Measurements from ENCODE around the gene ZNF773. TPM values are rescaled to one million over a fixed set of nuclear protein-coding genes. Genes with fewer than 3 reads are reported as not detected.
"Not testable (repeated sequence)": the region's sequence is repeated elsewhere in the genome, so short reads cannot be mapped to it uniquely, and the experiment has no call there.

The ZNF773 gene
- total RNA-seq, 4 donors from 2014 or later, result 6.3 to 10.7 (median 9.7) TPM

DNA sequence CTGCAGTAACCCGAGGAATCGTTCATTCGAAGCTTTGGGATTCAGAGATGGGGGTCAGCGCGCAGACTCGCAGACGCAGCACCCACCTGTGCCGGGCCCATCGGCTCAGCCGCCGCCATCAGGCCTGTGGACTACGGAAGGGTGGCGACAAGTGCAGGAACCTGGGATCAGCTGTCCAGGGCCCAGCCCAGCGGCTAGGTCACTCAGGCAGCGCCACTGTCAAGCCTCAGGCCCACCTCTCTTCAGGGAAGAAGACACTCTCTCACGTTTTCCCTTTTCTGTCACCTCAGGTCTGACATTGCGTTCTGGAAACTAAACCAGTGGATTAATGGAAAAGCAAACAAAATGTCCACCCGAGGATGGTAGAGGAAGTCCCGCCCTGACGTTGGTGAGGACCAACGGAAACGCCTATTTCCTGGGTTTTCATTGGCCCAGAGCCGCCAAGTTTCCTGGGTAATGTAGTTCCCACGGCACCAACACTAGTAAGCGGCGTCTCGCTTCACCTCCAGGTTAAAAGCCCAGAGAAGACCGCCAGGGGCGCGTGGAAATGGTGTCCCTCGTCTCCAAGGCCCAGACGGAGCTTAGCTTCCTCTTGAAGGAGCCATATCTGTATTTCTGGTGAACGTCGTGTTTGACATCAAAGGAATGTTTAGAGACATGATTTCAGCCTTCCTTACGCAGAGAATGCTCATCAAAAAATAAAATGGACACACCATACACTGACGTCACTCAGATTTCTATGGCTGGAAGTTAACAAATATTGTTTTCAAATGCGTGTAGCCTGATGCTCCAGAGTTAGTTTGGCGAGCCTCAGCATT lies 22.3 kb upstream of the ZNF773 start, which contains the start of gene ZNF772:
TSS of gene ZNF772 (minus strand) at position 376 of the 818 bp plus-strand sequence. CDS start at position 119, 257 bp downstream.
- H3K36me3 ChIP-seq, result peaks cover 0 to 36% (median 0%) of the 10 kb centered on the region in 3 donors
- no peaks in the 10 kb centered on the region for H3K27me3 ChIP-seq
- H3K4me3 ChIP-seq, result peak within 1 kb of the TSS; percentile 56 to 72 (median 67)
- peak within 1 kb of the TSS; percentile 49 to 81 (median 64) for H3K27ac ChIP-seq
- no peak for TF ChIP-seq POLR2A (IDR thresholded peaks at IDR 0.05)
- TF ChIP-seq, protein P1, sequence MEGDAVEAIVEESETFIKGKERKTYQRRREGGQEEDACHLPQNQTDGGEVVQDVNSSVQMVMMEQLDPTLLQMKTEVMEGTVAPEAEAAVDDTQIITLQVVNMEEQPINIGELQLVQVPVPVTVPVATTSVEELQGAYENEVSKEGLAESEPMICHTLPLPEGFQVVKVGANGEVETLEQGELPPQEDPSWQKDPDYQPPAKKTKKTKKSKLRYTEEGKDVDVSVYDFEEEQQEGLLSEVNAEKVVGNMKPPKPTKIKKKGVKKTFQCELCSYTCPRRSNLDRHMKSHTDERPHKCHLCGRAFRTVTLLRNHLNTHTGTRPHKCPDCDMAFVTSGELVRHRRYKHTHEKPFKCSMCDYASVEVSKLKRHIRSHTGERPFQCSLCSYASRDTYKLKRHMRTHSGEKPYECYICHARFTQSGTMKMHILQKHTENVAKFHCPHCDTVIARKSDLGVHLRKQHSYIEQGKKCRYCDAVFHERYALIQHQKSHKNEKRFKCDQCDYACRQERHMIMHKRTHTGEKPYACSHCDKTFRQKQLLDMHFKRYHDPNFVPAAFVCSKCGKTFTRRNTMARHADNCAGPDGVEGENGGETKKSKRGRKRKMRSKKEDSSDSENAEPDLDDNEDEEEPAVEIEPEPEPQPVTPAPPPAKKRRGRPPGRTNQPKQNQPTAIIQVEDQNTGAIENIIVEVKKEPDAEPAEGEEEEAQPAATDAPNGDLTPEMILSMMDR (IDR thresholded peaks at IDR 0.05), result peak; percentile 34 to 61 (median 44)
- H3K4me1 ChIP-seq, result no peaks in the 10 kb centered on the region
- H3K9me3 ChIP-seq, result peaks cover 0 to 59% (median 36%) of the 10 kb centered on the region in 4 donors
- DNase-seq, result peak; percentile 83 to 95 (median 89)

GRCh38 chr19:57487477-57488298 lies 12.1 kb upstream of the ZNF773 start, which contains the start of gene ZNF419:
Gene ZNF419 (plus strand): TSS chr19:57487750. CDS start chr19:57487951, 201 bp downstream.
- Histone ChIP-seq H3K4me3 (peak within 1 kb of the TSS; percentile 59 to 100 (median 74)), H3K27ac (peak within 1 kb of the TSS; percentile 50 to 78 (median 68)), H3K36me3 (peaks cover 0 to 25% (median 0%) of the 10 kb centered on the region in 3 donors)
- not testable (repeated sequence) for H3K9me3 ChIP-seq, H3K4me1 ChIP-seq, H3K27me3 ChIP-seq
- peak; percentile 93 to 98 (median 96) for DNase-seq
- TF ChIP-seq, protein P1 (IDR thresholded peaks at IDR 0.05), result peak in 1 of 6 experiments; percentile 19
- TF ChIP-seq POLR2A (IDR thresholded peaks at IDR 0.05), result peak; percentile 37 to 40

- not testable (repeated sequence) for DNase-seq, H3K4me3 ChIP-seq, H3K4me1 ChIP-seq, H3K27ac ChIP-seq, H3K27me3 ChIP-seq
- Histone ChIP-seq H3K9me3 (peaks cover 0 to 13% (median 0%) of the 10 kb centered on the region in 4 donors), H3K36me3 (peaks cover 0 to 31% (median 0%) of the 10 kb centered on the region in 3 donors)
Measured at GRCh38 chr19:57488299-57488644, 11.5 kb upstream of the ZNF773 start.

DNA sequence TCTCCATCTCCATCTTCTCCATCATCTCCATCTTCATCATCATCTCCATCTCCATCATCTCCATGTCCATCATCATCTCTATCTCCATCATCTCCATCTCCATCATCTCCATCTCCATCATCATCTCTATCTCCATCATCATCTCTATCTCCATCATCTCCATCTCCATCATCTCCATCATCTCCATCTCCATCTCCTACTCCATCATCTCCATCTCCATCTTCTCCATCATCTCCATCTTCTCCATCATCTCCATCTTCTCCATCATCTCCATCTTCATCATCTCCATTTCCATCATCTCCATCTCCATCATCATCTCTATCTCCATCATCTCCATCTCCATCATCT lies 432 bp upstream of the ZNF773 start:
- H3K4me1 ChIP-seq, H3K4me3 ChIP-seq, H3K27me3 ChIP-seq, DNase-seq, H3K27ac ChIP-seq: not testable (repeated sequence)
- Histone ChIP-seq H3K9me3 (peaks cover 0 to 25% (median 0%) of the 10 kb centered on the region in 4 donors), H3K36me3 (peaks cover 0 to 28% (median 0%) of the 10 kb centered on the region in 3 donors)

GRCh38 chr19:57500400-57500799 lies 662 bp downstream of the ZNF773 start:
- H3K9me3 ChIP-seq, result peaks cover 0 to 25% (median 0%) of the 10 kb centered on the region in 4 donors
- not testable (repeated sequence) for H3K27me3 ChIP-seq, H3K27ac ChIP-seq, DNase-seq, H3K4me1 ChIP-seq
- peak overlapping the region in 2 of 4 donors; percentile 26 to 98 for H3K4me3 ChIP-seq
- H3K36me3 ChIP-seq, result peaks cover 0 to 38% (median 0%) of the 10 kb centered on the region in 3 donors

GRCh38 chr19:57506163-57506562 lies 6.4 kb downstream of the ZNF773 start:
- no peaks in the 10 kb centered on the region for H3K27me3 ChIP-seq
- TF ChIP-seq POLR2A (IDR thresholded peaks at IDR 0.05), result no peak
- TF ChIP-seq, protein P1 (IDR thresholded peaks at IDR 0.05), result no peak
- no peak for DNase-seq
- peaks cover 0 to under 1% (median 0%) of the 10 kb centered on the region in 4 donors for H3K4me1 ChIP-seq
- peaks cover 0 to 69% (median 0%) of the 10 kb centered on the region in 3 donors for H3K36me3 ChIP-seq
- no peak overlapping the region for H3K27ac ChIP-seq
- no peak overlapping the region for H3K4me3 ChIP-seq
- H3K9me3 ChIP-seq, result peaks cover 0 to 47% (median 3%) of the 10 kb centered on the region in 4 donors
